Muscle layer of duodenum (tissue), 2 donors: ENCODE results near the gene NSUN7.
"Not testable (repeated sequence)": the region's sequence is repeated elsewhere in the genome, so short reads cannot be mapped to it uniquely, and the experiment has no call there.

Experiments
- H3K27ac ChIP-seq: one replicate; pipeline ENCODE4 v1.7.0; 2013; ENCODE audit warnings: mild to moderate bottlenecking, low read length
- H3K27me3 ChIP-seq: one replicate; pipeline ENCODE4 v1.7.0; 2013; ENCODE audit warnings: low read depth, mild to moderate bottlenecking, control low read depth, low read length
- H3K36me3 ChIP-seq, 2 donors: one replicate each; pipeline ENCODE4 v1.7.0; 2013; ENCODE audit warnings: low read length in 2 of 2, control low read depth in 1 of 2, mild to moderate bottlenecking in 1 of 2; ENCODE audit not compliant: insufficient read depth in 2 of 2, control insufficient read depth in 1 of 2
- H3K4me1 ChIP-seq, 2 donors: one replicate each; pipeline ENCODE4 v1.7.0; 2013; ENCODE audit warnings: low read length in 2 of 2, mild to moderate bottlenecking in 2 of 2, control low read depth in 1 of 2, moderate library complexity in 1 of 2; ENCODE audit not compliant: insufficient read depth in 2 of 2, control insufficient read depth in 1 of 2
- H3K4me3 ChIP-seq, 2 donors: one replicate each; pipeline ENCODE4 v1.7.0; 2013; ENCODE audit warnings: low read length in 2 of 2, low read depth in 1 of 2, mild to moderate bottlenecking in 1 of 2
- H3K9me3 ChIP-seq, 2 donors: one replicate each; pipeline ENCODE4 v1.7.0; 2013; ENCODE audit warnings: low read length in 2 of 2, control low read depth in 1 of 2, mild to moderate bottlenecking in 1 of 2; ENCODE audit not compliant: control insufficient read depth in 1 of 2
- donor health status: healthy.

NSUN7 gene, protein sequence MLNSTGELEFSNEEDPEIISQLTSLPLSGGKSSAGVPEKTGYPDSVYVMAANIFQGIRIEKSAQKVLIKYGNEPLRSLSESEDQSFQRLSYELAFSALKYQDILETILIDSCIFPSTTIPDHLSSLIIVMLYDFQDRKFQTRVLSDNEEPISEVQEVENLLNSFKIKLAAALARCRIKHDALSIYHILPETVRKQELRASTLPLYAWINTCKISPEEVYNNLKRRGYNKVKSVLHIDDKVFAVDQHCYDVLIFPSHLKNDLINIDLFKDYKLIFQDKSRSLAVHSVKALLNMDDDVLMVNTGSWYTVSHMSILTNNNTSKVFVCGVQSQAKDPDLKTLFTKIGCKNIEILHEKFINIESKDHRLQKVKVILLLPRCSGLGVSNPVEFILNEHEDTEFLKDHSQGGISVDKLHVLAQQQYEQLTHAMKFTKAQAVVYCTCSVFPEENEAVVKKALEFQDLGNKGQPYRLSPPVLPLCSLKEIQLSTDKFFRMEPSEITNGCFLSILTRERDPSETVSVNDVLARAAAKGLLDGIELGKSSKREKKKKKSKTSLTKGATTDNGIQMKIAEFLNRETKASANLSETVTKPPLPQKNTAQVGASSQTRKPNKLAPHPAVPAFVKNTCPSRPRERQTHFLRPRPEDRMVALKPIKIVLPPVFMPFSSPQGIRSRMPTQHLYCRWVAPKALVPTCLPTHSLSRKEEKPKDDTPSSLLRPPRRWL

GRCh38 chr4:40749717-40750460 is at the start of gene NSUN7:
Gene NSUN7, plus strand, starts transcription at chr4:40749955. Its CDS starts 739 bp downstream, at chr4:40750694.
- Histone ChIP-seq H3K9me3 (no peaks in the 10 kb centered on the region), H3K4me1 (no peaks in the 10 kb centered on the region), H3K27ac (peak within 1 kb of the TSS; percentile 18), H3K36me3 (no peaks in the 10 kb centered on the region), H3K4me3 (peak within 1 kb of the TSS; percentile 59 to 73), H3K27me3 (no peaks in the 10 kb centered on the region)

GRCh38 chr4:40702137-40702799 is 47.5 kb upstream of the NSUN7 start:
- Histone ChIP-seq H3K36me3 (no peaks in the 10 kb centered on the region), H3K4me1 (no peaks in the 10 kb centered on the region), H3K27me3 (no peaks in the 10 kb centered on the region), H3K27ac (no peak overlapping the region), H3K4me3 (no peak overlapping the region), H3K9me3 (no peaks in the 10 kb centered on the region)

GRCh38 chr4:40702800-40703151 is 47.0 kb upstream of the NSUN7 start:
- H3K4me1 ChIP-seq: no peaks in the 10 kb centered on the region
- no peaks in the 10 kb centered on the region for H3K9me3 ChIP-seq
- H3K4me3 ChIP-seq: no peak overlapping the region
- H3K27me3 ChIP-seq: no peaks in the 10 kb centered on the region
- no peaks in the 10 kb centered on the region for H3K36me3 ChIP-seq
- H3K27ac ChIP-seq: no peak overlapping the region

GRCh38 chr4:40704073-40704472 is 45.7 kb upstream of the NSUN7 start:
- Histone ChIP-seq H3K27me3 (no peaks in the 10 kb centered on the region), H3K9me3 (no peaks in the 10 kb centered on the region), H3K27ac (no peak overlapping the region), H3K4me3 (no peak overlapping the region), H3K36me3 (no peaks in the 10 kb centered on the region), H3K4me1 (no peaks in the 10 kb centered on the region)

- no peaks in the 10 kb centered on the region for H3K9me3 ChIP-seq
- no peaks in the 10 kb centered on the region for H3K4me1 ChIP-seq
- H3K27ac ChIP-seq: no peak overlapping the region
- no peak overlapping the region for H3K4me3 ChIP-seq
- H3K36me3 ChIP-seq: no peaks in the 10 kb centered on the region
- H3K27me3 ChIP-seq: no peaks in the 10 kb centered on the region
These were observed 39.1 kb upstream of the NSUN7 start for GRCh38 chr4:40710484-40711254.

GRCh38 chr4:40713001-40713400 is 36.8 kb upstream of the NSUN7 start:
- H3K4me3 ChIP-seq, H3K27me3 ChIP-seq, H3K4me1 ChIP-seq, H3K27ac ChIP-seq, H3K9me3 ChIP-seq, H3K36me3 ChIP-seq: not testable (repeated sequence)

DNA sequence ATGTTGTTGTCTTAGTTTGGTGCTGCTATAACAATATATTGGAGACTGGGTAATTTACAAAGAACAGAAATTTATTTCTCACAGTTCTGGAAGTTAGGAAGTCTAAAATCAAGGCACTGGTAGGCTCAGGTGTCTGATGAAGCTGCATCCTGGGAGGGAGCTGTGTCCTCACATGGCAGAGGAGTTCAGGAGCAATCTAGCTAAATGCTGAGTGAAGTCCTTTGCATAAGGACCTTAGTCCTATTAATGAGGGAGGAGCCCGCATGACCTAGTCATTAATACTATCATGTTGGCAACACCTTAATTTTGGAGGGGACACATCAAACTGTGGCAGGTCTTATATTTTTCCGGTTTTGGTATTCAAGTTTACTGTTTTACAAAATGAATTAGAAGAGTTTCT is 36.0 kb upstream of the NSUN7 start:
- Histone ChIP-seq H3K4me1 (no peaks in the 10 kb centered on the region), H3K9me3 (no peaks in the 10 kb centered on the region), H3K27ac (no peak overlapping the region), H3K27me3 (no peaks in the 10 kb centered on the region), H3K4me3 (no peak overlapping the region), H3K36me3 (no peaks in the 10 kb centered on the region)

- H3K27me3 ChIP-seq: no peaks in the 10 kb centered on the region
- no peaks in the 10 kb centered on the region for H3K4me1 ChIP-seq
- H3K9me3 ChIP-seq: no peaks in the 10 kb centered on the region
- H3K4me3 ChIP-seq: no peak overlapping the region
- H3K27ac ChIP-seq: no peak overlapping the region
- H3K36me3 ChIP-seq: no peaks in the 10 kb centered on the region
These were observed 31.2 kb upstream of the NSUN7 start for GRCh38 chr4:40718586-40718985.

GRCh38 chr4:40719008-40719623 is 30.6 kb upstream of the NSUN7 start:
- no peaks in the 10 kb centered on the region for H3K9me3 ChIP-seq
- H3K4me1 ChIP-seq: no peaks in the 10 kb centered on the region
- no peaks in the 10 kb centered on the region for H3K27me3 ChIP-seq
- H3K27ac ChIP-seq: no peak overlapping the region
- no peak overlapping the region for H3K4me3 ChIP-seq
- H3K36me3 ChIP-seq: no peaks in the 10 kb centered on the region

DNA sequence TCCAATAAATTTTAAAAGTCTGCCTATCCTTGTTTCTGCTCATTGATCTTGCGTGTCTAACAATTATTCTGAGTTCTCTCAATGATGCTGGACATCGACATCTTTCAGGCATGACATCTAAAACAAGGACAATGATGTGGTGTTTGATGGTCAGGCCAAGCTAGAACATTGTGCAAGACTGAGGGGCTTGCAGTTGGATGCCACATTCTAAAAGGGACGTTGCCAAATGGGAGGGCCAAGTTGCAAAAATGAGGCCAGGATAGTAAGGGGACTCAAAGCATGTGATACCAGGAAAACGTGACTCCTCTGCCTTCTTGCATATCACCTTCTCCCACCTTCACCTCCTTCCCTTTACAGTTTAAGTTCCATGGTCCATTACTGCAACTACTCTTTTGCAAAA is 29.4 kb upstream of the NSUN7 start:
- H3K9me3 ChIP-seq: no peaks in the 10 kb centered on the region
- H3K27me3 ChIP-seq: no peaks in the 10 kb centered on the region
- H3K4me3 ChIP-seq: no peak overlapping the region
- H3K27ac ChIP-seq: no peak overlapping the region
- no peaks in the 10 kb centered on the region for H3K4me1 ChIP-seq
- no peaks in the 10 kb centered on the region for H3K36me3 ChIP-seq
